ENCODE results near the gene DENND1A.

GRCh38 chr9:123472862-123473614 lies 456.9 kb downstream of the DENND1A start:
- no peak for TF ChIP-seq CTCF (conservative IDR thresholded peaks at IDR 0.05; ENCODE audit: low read length)
- no peak for TF ChIP-seq EZH2phosphoT487 (IDR thresholded peaks at IDR 0.05; ENCODE audit: borderline replicate concordance)
